Esophagus squamous epithelium (tissue), 4 donors: ENCODE measurements around the gene ACAA2.

ENCODE experiments used
- CTCF ChIP-seq, 6 experiments: fragments of 450-650 bp in 4 of 6; fragments of 200-600 bp in 2 of 6; sonication (generic) in 2 of 6; IDR thresholded peaks; one replicate each; pipeline ENCODE4 v1.5.1; 2016 to 2019; ENCODE audit warnings: antibody characterized with exemption in 6 of 6, mild to moderate bottlenecking in 4 of 6, moderate library complexity in 4 of 6
- POLR2A ChIP-seq, 4 donors: fragments of 450-650 bp; IDR thresholded peaks; one replicate each; pipeline ENCODE4 v1.6.1; 2017; ENCODE audit warnings: antibody characterized with exemption in 4 of 4, mild to moderate bottlenecking in 4 of 4, moderate library complexity in 3 of 4

GRCh38 chr18:49855711-49856415, 42.5 kb upstream of the ACAA2 start:
- TF ChIP-seq CTCF (IDR thresholded peaks at IDR 0.05) (no peak), POLR2A (IDR thresholded peaks at IDR 0.05) (no peak)
